GM12878 (cell line): ENCODE measurements around the gene VDR. TPM values are rescaled to one million over a fixed set of nuclear protein-coding genes. Genes with fewer than 3 reads are reported as not detected.

ENCODE experiments used
- ATAC-seq: fragments of 200-7000 bp; cut with Tn5 transposase; 3 replicates; pipeline ENCODE4 v1.9.1; 2020; ENCODE audit warnings: mild to moderate bottlenecking, moderate library complexity
- BruUV-seq: library from RNA; stranded (reverse); fragments of 400-500 nt; replicated peaks from 2 replicates; lab custom pipeline; 2021; lab: Mats Ljungman, UMichigan
- CTCF ChIA-PET: fragments of 300-600 bp; sonication (Branson Sonifier 250); formaldehyde crosslinking; extraction: SDS; loops from one replicate; lab custom pipeline; 2021; ENCODE audit warnings: inconsistent platforms; lab: Yijun Ruan, JAX
- POLR2A ChIA-PET: fragments of 350-600 bp; formaldehyde crosslinking; extraction: SDS; loops from one replicate; lab custom pipeline; 2021; ENCODE audit warnings: inconsistent platforms; lab: Charles Lee
- RAD21 ChIA-PET: fragments of 300-600 bp; sonication (Branson Sonifier 250); formaldehyde crosslinking; loops from one replicate; lab custom pipeline; 2023; ENCODE audit warnings: antibody characterized with exemption; ENCODE audit not compliant: unreplicated experiment; lab: Charles Lee
- SMC1A ChIA-PET: fragments of 300-600 bp; sonication (Branson Sonifier 250); formaldehyde crosslinking; loops from one replicate; lab custom pipeline; 2023; ENCODE audit not compliant: unreplicated experiment, uncharacterized antibody; lab: Charles Lee
- DNase-seq: peaks from one replicate; pipeline ENCODE4 v3.0.0-alpha.2; 2011; ENCODE audit warnings: low read depth, low spot score
- FAIRE-seq: peaks from 3 replicates; lab custom pipeline; 2011; peaks lifted over from hg19 to GRCh38; lab: Jason Lieb, UNC
- H2AFZ ChIP-seq: 2 replicates; pipeline ENCODE4 v1.6.0; 2011; ENCODE audit warnings: low read depth, low read length, control low read depth; ENCODE audit not compliant: control insufficient read depth
- H3K27ac ChIP-seq: 2 replicates; pipeline ENCODE4 v1.5.1; 2011; ENCODE audit warnings: control low read depth; ENCODE audit not compliant: control insufficient read depth, insufficient read depth
- H3K27me3 ChIP-seq, 2 experiments: replicated peaks in 1 of 2; 2 replicates each; pipeline versions ENCODE4 v1.6.0 to v1.6.1; 2011; ENCODE audit warnings: low read length in 1 of 2; ENCODE audit not compliant: control insufficient read depth in 2 of 2, insufficient read depth in 2 of 2
- H3K36me3 ChIP-seq, 2 experiments: 2 replicates each; pipeline ENCODE4 v1.5.1; 2011; ENCODE audit warnings: low read length in 1 of 2; ENCODE audit not compliant: control insufficient read depth in 2 of 2, insufficient read depth in 2 of 2
- H3K4me1 ChIP-seq: 2 replicates; pipeline ENCODE4 v1.6.1; 2011; ENCODE audit warnings: mild to moderate bottlenecking, low read length, moderate library complexity, mixed read lengths; ENCODE audit not compliant: control insufficient read depth, insufficient read depth
- H3K4me2 ChIP-seq: 2 replicates; pipeline ENCODE4 v1.6.0; 2011; ENCODE audit warnings: control low read depth; ENCODE audit not compliant: control insufficient read depth, insufficient read depth
- H3K4me3 ChIP-seq: fragments of 200-600 bp; sonication (generic); 2 replicates; pipeline ENCODE4 v1.5.1; 2016
- H3K79me2 ChIP-seq: 2 replicates; pipeline ENCODE4 v1.6.0; 2011; ENCODE audit warnings: low read length; ENCODE audit not compliant: control insufficient read depth, insufficient read depth
- H3K9ac ChIP-seq: 2 replicates; pipeline ENCODE4 v1.8.0; 2011; ENCODE audit warnings: low read length, control low read depth, mixed read lengths; ENCODE audit not compliant: control insufficient read depth, insufficient read depth
- H3K9me3 ChIP-seq: replicated peaks from 3 replicates; pipeline ENCODE4 v1.5.1; 2011; ENCODE audit warnings: mild to moderate bottlenecking, low read length; ENCODE audit not compliant: control insufficient read depth, insufficient read depth
- H4K20me1 ChIP-seq: 2 replicates; pipeline ENCODE4 v1.6.0; 2011; ENCODE audit not compliant: control insufficient read depth, insufficient read depth
- CUX1 ChIP-seq: IDR thresholded peaks from 2 replicates; pipeline ENCODE4 v1.6.1; 2012; ENCODE audit warnings: improper control_type of control experiment, low read depth, low read length; ENCODE audit not compliant: insufficient replicate concordance
- HDGF ChIP-seq: fragments of 450-650 bp; IDR thresholded peaks from 2 replicates; pipeline ENCODE4 v1.6.1; 2016; ENCODE audit warnings: antibody characterized with exemption
- MTA3 ChIP-seq: IDR thresholded peaks from 2 replicates; pipeline ENCODE4 v1.6.1; 2012; ENCODE audit warnings: low read length, inconsistent platforms, borderline replicate concordance
- WGBS: methylation state at CpG from one replicate; pipeline ENCODE4 v1.1.6; 2016; ENCODE audit warnings: low lambda C conversion rate; ENCODE audit not compliant: insufficient replicate concordance, insufficient coverage; ENCODE audit errors: missing lambda C conversion rate; 5-methylcytosine and 5-hydroxymethylcytosine counted together
- in situ Hi-C: fragments of 300-500 bp; cut with MboI; formaldehyde crosslinking; loops from 9 replicates; pipeline ENCODE4 v1.14.3; 2018; ENCODE audit warnings: mixed read lengths
- intact Hi-C: fragments of 100-400 bp; cut with micrococcal nuclease; formaldehyde crosslinking; loops from one replicate; pipeline ENCODE4 v1.14.2; 2022; ENCODE audit not compliant: unreplicated experiment
- polyA plus RNA-seq, 11 experiments: library from polyadenylated mRNA; depleted of rRNA in 4 of 11; unstranded in 6 of 11; stranded (reverse) in 5 of 11; fragments of >200 nt; fragmentation: Nextera tagmentation in 4 of 11; fragmentation: Illumina TruSeq in 1 of 11; extraction: Ambion mirVana in 4 of 11; extraction: Trizol in 1 of 11; gene quantifications; 1 replicate in 1 of 11; 2 replicates in 10 of 11; pipeline versions ENCODE4 v1.2.1 to v1.2.3, GENCODE V29; 2011 to 2016; ENCODE audit warnings: inconsistent platforms in 2 of 11, missing spikeins in 2 of 11, low read depth in 1 of 11
- total RNA-seq, 4 experiments: library from RNA; depleted of rRNA in 3 of 4; stranded (reverse); fragments of >200 nt in 3 of 4; fragmentation: Illumina TruSeq in 1 of 4; extraction: Trizol in 1 of 4; gene quantifications; 2 replicates each; pipeline versions ENCODE4 v1.2.1 to v1.2.3, GENCODE V29; 2013 to 2021

The VDR gene
- total and polyA plus RNA-seq, 10 of the 15 experiments (the other 5 are each of a cell fraction or from before 2014, with no cell fraction given): 0.27 to 7.9 (median 3.0) TPM

DNA sequence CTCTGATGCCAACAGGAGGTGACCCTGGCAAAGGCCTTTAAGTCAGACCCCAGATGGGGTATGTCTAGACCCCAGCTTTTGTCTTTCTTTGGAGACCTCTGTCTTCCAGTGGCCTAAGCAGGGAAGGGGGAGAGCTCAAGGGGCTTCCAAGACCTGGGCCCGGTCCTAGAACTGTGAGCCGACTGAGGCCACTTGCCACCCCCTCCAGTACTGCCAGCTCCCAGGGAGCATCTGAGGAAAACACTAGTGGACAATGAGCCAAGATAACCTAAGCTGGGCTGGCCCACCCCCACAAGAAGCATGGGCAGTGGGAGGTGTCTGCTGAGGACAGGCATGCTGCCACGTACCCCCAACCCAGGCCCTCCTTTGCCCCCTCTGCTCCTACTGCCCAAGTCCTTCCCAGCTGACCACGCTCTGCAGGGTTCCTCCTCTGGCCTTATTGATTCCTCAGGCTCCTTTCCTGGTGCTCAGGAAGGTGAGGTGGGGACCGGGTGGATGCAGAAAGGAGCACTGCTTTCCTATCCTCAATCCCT lies 21.1 kb downstream of the VDR start:
- in situ Hi-C loops (no loop called here), intact Hi-C loops (no loop called here)
- POLR2A ChIA-PET: interaction anchor here (0.5 to 2.9 kb wide), 8 partner anchors 9 to 1816 kb away, joined by 3 to 22 read pairs (median 4); partner anchors contain the start of gene VDR
- Histone ChIP-seq H3K36me3 (no peaks in the 10 kb centered on the region), H3K4me2 (peak overlapping the region; percentile 94), H3K4me1 (peaks cover 53% of the 10 kb centered on the region), H3K27ac (peak overlapping the region; percentile 67), H2AFZ (no peak overlapping the region), H3K9me3 (no peaks in the 10 kb centered on the region), H3K4me3 (0 out of 2 replicates have a peak overlapping the region, but pooled peaks have one; percentile 48), H3K27me3 (no peaks in the 10 kb centered on the region), H4K20me1 (no peaks in the 10 kb centered on the region), H3K79me2 (no peaks in the 10 kb centered on the region), H3K9ac (peak overlapping the region; percentile 59)
- CTCF ChIA-PET: interaction anchor here (0.6 to 13.0 kb wide), 14 partner anchors 8 to 274 kb away, joined by 3 to 94 read pairs (median 4); partner anchors contain the start of gene TMEM106C
- 65% methylated on average over 5 of the region's 5 CpGs for WGBS
- SMC1A ChIA-PET: interaction anchor here (0.6 to 11.6 kb wide), 14 partner anchors 11 to 170 kb away, joined by 3 to 118 read pairs (median 6); no protein-coding TSS in a partner anchor
- ATAC-seq: no peak; the same call in 2 of the 3 replicates
- 0 out of 2 replicates have a peak, but pooled peaks have one; percentile 21 for TF ChIP-seq HDGF
- TF ChIP-seq CUX1: no peak
- TF ChIP-seq MTA3: 0 out of 2 replicates have a peak, but pooled peaks have one; percentile 13
- no peak for FAIRE-seq
- RAD21 ChIA-PET: interaction anchor here (1.0 to 4.4 kb wide), 12 partner anchors 11 to 76 kb away, joined by 3 to 44 read pairs (median 6); no protein-coding TSS in a partner anchor
- no TSS peak for BruUV-seq
- no peak for DNase-seq
